HG03135 (cell line): Measurements from ENCODE around the gene MBOAT7.
A peak's percentile ranks its signal among the peaks of the same experiment; 100 is the strongest.
"Not testable (repeated sequence)": the region's sequence is repeated elsewhere in the genome, so short reads cannot be mapped to it uniquely, and the experiment has no call there.

ENCODE experiments used
- ATAC-seq: cut with Tn5 transposase; IDR thresholded peaks from one replicate; pipeline ENCODE4 v1.9.1; 2021; ENCODE audit warnings: mild to moderate bottlenecking, moderate library complexity; ENCODE audit not compliant: unreplicated experiment

MBOAT7 gene

GRCh38 chr19:54189145-54189734 lies at the start of gene MBOAT7:
Gene MBOAT7 (minus strand): TSS chr19:54189580. CDS start chr19:54188508, 1,072 bp downstream.
- peak; percentile 19 for ATAC-seq

GRCh38 chr19:54233941-54234340 lies 44.6 kb upstream of the MBOAT7 start:
- ATAC-seq, result no peak

- ATAC-seq, result no peak
Measured at GRCh38 chr19:54231077-54231931, 41.9 kb upstream of the MBOAT7 start.

GRCh38 chr19:54230031-54230430 lies 40.7 kb upstream of the MBOAT7 start:
- ATAC-seq, result no peak

- no peak for ATAC-seq
Measured at GRCh38 chr19:54229146-54229545, 39.8 kb upstream of the MBOAT7 start.

GRCh38 chr19:54224619-54225018 lies 35.2 kb upstream of the MBOAT7 start:
- ATAC-seq, result not testable (repeated sequence)

- not testable (repeated sequence) for ATAC-seq
Measured at GRCh38 chr19:54223937-54224281, 34.5 kb upstream of the MBOAT7 start.

- ATAC-seq, result not testable (repeated sequence)
Measured at GRCh38 chr19:54223277-54223936, 34.0 kb upstream of the MBOAT7 start.

- not testable (repeated sequence) for ATAC-seq
Measured at GRCh38 chr19:54222474-54223276, 33.3 kb upstream of the MBOAT7 start, which contains the start of gene LILRB3. Gene LILRB3 (minus strand): TSS chr19:54223007. CDS start chr19:54222976, 31 bp downstream.

- not testable (repeated sequence) for ATAC-seq
Measured at GRCh38 chr19:54221947-54222346, 32.6 kb upstream of the MBOAT7 start.

GRCh38 chr19:54219702-54220101 lies 30.3 kb upstream of the MBOAT7 start:
- not testable (repeated sequence) for ATAC-seq

- ATAC-seq, result no peak
Measured at GRCh38 chr19:54218960-54219661, 29.7 kb upstream of the MBOAT7 start.

GRCh38 chr19:54218259-54218658 lies 28.9 kb upstream of the MBOAT7 start:
- no peak for ATAC-seq

GRCh38 chr19:54217517-54218247 lies 28.3 kb upstream of the MBOAT7 start:
- not testable (repeated sequence) for ATAC-seq

GRCh38 chr19:54216869-54217268 lies 27.5 kb upstream of the MBOAT7 start:
- no peak for ATAC-seq

GRCh38 chr19:54214734-54215133 lies 25.4 kb upstream of the MBOAT7 start:
- ATAC-seq, result not testable (repeated sequence)

GRCh38 chr19:54214217-54214616 lies 24.8 kb upstream of the MBOAT7 start:
- ATAC-seq, result not testable (repeated sequence)

GRCh38 chr19:54211235-54211634 lies 21.9 kb upstream of the MBOAT7 start:
- ATAC-seq, result no peak

GRCh38 chr19:54209811-54210494 lies 20.6 kb upstream of the MBOAT7 start:
- no peak for ATAC-seq
